RWPE2 (cell line): ENCODE results near the gene CBFA2T3.

Source experiments
- ATAC-seq: fragments of 200-7000 bp; cut with Tn5 transposase; 3 replicates; pipeline ENCODE4 v1.9.1; 2021; ENCODE audit warnings: low read depth
- DNase-seq: peaks from one replicate; pipeline ENCODE4 v3.0.0-alpha.2; 2020; ENCODE audit warnings: low spot score
- H3K27ac ChIP-seq: fragments of 450-650 bp; 2 replicates; pipeline ENCODE4 v1.5.1; 2017; ENCODE audit warnings: mild to moderate bottlenecking; ENCODE audit not compliant: poor library complexity, severe bottlenecking
- H3K27me3 ChIP-seq: fragments of 250-450 bp; sonication (Bioruptor Pico); 2 replicates; pipeline ENCODE4 v1.5.1; 2021; ENCODE audit warnings: mild to moderate bottlenecking, moderate library complexity; ENCODE audit not compliant: insufficient read depth, poor library complexity, severe bottlenecking
- H3K36me3 ChIP-seq: fragments of 250-450 bp; sonication (Bioruptor Pico); 2 replicates; pipeline ENCODE4 v1.5.1; 2020; ENCODE audit warnings: low read depth, mild to moderate bottlenecking, moderate library complexity
- H3K4me1 ChIP-seq: fragments of 250-450 bp; sonication (Bioruptor Pico); 2 replicates; pipeline ENCODE4 v1.5.1; 2021; ENCODE audit warnings: mild to moderate bottlenecking, moderate library complexity; ENCODE audit not compliant: insufficient read depth, poor library complexity, severe bottlenecking
- H3K4me3 ChIP-seq: fragments of 250-450 bp; sonication (Bioruptor Pico); 2 replicates; pipeline ENCODE4 v1.5.1; 2021; ENCODE audit warnings: mild to moderate bottlenecking, moderate library complexity; ENCODE audit not compliant: severe bottlenecking
- H3K9me3 ChIP-seq: fragments of 250-450 bp; sonication (Bioruptor Pico); 2 replicates; pipeline ENCODE4 v1.5.1; 2021; ENCODE audit warnings: mild to moderate bottlenecking, moderate library complexity; ENCODE audit not compliant: severe bottlenecking
- TF ChIP-seq, protein P1 (sequence below): fragments of 450-650 bp; IDR thresholded peaks from one replicate; pipeline ENCODE4 v1.5.1; 2017; ENCODE audit warnings: mild to moderate bottlenecking, moderate library complexity; ENCODE audit not compliant: poor library complexity, severe bottlenecking

The CBFA2T3 gene

DNA sequence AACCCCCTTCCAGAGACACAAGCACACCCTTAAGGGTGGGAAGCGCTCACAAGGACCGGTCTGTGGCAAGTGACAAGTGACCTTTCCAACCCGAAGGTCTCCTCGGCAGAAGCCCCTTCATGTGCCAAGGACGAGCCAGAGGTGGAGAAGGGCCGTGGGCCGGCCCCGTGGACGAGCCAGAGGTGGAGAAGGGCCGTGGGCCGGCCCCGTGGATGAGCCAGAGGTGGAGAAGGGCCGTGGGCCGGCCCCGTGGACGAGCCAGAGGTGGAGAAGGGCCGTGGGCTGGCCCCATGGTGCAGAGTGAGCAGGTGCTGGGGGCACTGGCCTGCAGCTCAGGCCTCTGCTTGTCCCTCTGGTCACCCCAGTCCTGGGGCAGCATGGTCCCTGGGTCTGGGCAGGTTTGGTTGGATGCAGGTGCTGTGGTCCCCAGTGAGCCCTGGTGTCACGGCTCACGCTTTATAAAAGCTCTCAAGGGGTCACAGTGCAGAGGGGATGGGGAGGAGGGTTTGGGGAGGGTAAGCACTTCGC is 45.6 kb downstream of the CBFA2T3 start:
- Histone ChIP-seq H3K36me3 (no peaks in the 10 kb centered on the region), H3K27me3 (no peaks in the 10 kb centered on the region)

DNA sequence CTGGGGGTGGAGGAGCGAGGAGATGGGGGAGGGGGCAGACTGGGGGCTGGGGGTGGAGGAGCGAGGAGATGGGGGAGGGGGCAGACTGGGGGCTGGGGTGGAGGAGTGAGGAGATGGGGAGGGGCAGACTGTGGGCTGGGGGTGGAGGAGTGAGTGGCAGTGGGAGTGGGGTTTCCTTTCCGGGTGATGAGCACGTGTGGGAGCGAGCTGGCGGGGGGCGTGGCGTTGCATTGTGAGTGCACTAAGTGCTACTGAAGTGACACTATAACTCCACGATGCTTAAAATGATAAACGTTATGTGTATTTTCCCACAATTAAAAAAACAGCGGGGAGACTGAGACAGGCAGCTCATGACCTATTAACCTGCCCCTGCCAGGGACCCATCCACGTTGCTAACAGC is 46.3 kb downstream of the CBFA2T3 start:
- Histone ChIP-seq H3K27ac (no peak overlapping the region), H3K4me3 (no peak overlapping the region), H3K9me3 (no peaks in the 10 kb centered on the region), H3K27me3 (no peaks in the 10 kb centered on the region), H3K4me1 (no peaks in the 10 kb centered on the region), H3K36me3 (no peaks in the 10 kb centered on the region)
- TF ChIP-seq, protein P1, sequence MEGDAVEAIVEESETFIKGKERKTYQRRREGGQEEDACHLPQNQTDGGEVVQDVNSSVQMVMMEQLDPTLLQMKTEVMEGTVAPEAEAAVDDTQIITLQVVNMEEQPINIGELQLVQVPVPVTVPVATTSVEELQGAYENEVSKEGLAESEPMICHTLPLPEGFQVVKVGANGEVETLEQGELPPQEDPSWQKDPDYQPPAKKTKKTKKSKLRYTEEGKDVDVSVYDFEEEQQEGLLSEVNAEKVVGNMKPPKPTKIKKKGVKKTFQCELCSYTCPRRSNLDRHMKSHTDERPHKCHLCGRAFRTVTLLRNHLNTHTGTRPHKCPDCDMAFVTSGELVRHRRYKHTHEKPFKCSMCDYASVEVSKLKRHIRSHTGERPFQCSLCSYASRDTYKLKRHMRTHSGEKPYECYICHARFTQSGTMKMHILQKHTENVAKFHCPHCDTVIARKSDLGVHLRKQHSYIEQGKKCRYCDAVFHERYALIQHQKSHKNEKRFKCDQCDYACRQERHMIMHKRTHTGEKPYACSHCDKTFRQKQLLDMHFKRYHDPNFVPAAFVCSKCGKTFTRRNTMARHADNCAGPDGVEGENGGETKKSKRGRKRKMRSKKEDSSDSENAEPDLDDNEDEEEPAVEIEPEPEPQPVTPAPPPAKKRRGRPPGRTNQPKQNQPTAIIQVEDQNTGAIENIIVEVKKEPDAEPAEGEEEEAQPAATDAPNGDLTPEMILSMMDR = no peak
- DNase-seq (no peak), ATAC-seq (no peak)

More for the DNA sequence above, 45.6 kb downstream of the CBFA2T3 start:
- Histone ChIP-seq H3K4me3 (no peak overlapping the region), H3K4me1 (no peaks in the 10 kb centered on the region), H3K9me3 (no peaks in the 10 kb centered on the region), H3K27ac (no peak overlapping the region)
- DNase-seq (no peak), ATAC-seq (no peak)
- TF ChIP-seq, protein P1 = no peak

DNA sequence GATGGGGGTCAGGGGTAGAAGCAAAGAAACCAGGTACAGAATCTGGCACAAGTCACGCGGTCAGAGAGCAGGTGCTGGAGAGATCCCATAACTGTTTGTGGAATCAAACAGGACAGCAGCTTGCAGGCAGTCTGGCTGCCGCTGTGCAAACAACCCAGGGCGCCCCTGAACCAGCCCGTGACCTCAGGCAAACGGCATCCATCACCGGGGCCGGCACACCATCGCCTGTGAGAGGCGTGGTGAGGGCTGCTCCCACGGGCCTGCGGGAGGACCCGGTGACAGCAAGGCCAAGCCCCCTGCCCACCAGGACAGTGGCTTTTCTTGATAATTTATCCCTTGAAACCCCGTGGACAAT is 47.9 kb downstream of the CBFA2T3 start:
- no peak overlapping the region for H3K27ac ChIP-seq
- H3K9me3 ChIP-seq = no peaks in the 10 kb centered on the region
- no peaks in the 10 kb centered on the region for H3K27me3 ChIP-seq
- H3K4me3 ChIP-seq = no peak overlapping the region
- TF ChIP-seq, protein P1 = no peak
- H3K4me1 ChIP-seq = no peaks in the 10 kb centered on the region
- DNase-seq = no peak
- ATAC-seq = no peak
- H3K36me3 ChIP-seq = no peaks in the 10 kb centered on the region

DNA sequence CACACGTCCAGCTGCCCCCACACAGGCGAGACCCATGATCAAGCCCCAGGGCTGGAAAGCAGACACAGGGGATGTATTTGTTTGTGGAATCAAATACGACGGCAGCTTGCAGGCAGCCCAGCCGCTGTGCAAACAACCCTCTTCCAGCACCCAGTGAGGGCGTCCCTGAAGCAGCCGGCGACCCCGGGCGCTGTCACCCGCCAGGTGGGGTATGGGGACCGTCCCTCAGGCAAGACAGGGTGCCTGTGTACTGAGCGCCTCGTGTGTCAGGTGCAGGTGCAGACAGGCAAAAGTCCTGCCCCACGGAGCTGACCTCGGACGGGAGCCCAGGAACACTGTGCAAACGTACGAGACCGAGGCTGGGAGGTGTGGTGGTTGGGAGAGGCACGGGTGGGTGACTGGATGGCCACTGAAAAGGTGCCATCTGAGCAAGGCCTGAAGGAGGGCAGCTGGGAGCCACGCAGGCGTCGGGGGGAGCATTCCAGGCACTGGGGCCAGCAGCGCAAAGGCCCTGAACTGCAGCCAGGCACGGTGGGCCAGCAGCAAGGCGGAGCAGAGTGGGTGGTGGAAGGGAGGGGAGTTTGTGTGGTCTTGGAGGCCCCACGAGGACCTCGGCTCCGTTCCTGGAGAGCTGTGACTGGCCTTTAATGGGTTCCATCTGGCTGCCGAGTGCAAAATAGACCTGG is 48.5 kb downstream of the CBFA2T3 start:
- Histone ChIP-seq H3K4me3 (no peak overlapping the region), H3K27me3 (no peaks in the 10 kb centered on the region), H3K27ac (no peak overlapping the region), H3K4me1 (no peaks in the 10 kb centered on the region), H3K36me3 (no peaks in the 10 kb centered on the region), H3K9me3 (no peaks in the 10 kb centered on the region)
- TF ChIP-seq, protein P1 = no peak
- ATAC-seq (no peak), DNase-seq (no peak)

DNA sequence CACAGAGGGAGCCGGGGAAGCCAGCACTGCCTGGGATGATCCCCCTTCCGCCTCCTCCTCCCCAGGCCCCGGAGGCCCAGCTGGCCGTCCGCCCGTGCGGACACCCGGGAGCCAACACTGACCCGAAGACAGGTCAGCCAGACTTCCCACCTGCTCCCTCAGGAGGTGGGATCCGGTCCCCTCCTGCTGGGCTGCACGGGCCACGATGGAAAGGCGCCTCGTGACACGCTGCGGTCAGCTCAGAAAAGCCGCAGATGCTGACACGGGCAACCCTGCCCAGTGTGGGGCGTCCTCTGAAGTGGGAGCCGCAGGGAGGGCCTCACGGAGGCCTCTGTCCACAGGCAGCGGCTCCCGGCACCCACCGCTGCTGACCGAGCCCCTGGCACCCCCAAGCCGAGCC is 49.3 kb downstream of the CBFA2T3 start:
- no peaks in the 10 kb centered on the region for H3K36me3 ChIP-seq
- H3K27me3 ChIP-seq = no peaks in the 10 kb centered on the region
- ATAC-seq = no peak
- no peak for DNase-seq
- H3K9me3 ChIP-seq = no peaks in the 10 kb centered on the region
- no peak overlapping the region for H3K27ac ChIP-seq
- TF ChIP-seq, protein P1 = no peak
- no peaks in the 10 kb centered on the region for H3K4me1 ChIP-seq
- no peak overlapping the region for H3K4me3 ChIP-seq
